Type B pancreatic cell (in vitro differentiated cells): ENCODE measurements around the gene ARFGAP1. TPM values are rescaled to one million over a fixed set of nuclear protein-coding genes. Genes with fewer than 3 reads are reported as not detected.

Experiments used
- DNase-seq: peaks from one replicate; pipeline ENCODE4 v3.0.0; 2021; ENCODE audit warnings: mixed read lengths; ENCODE audit not compliant: unreplicated experiment; ENCODE audit errors: extremely low spot score
- H3K27ac Mint-ChIP-seq: 2 replicates; pipeline ENCODE4 v1.8.0; 2021; ENCODE audit warnings: mild to moderate bottlenecking, mixed read lengths
- H3K27me3 Mint-ChIP-seq: 2 replicates; pipeline ENCODE4 v1.8.0; 2021; ENCODE audit warnings: mixed read lengths
- H3K36me3 Mint-ChIP-seq: 2 replicates; pipeline ENCODE4 v1.8.0; 2021; ENCODE audit warnings: mixed read lengths
- H3K4me1 Mint-ChIP-seq: one replicate; pipeline ENCODE4 v1.8.0; 2021; ENCODE audit warnings: mixed read lengths; ENCODE audit not compliant: unreplicated experiment
- H3K4me3 Mint-ChIP-seq: 2 replicates; pipeline ENCODE4 v1.8.0; 2021; ENCODE audit warnings: mild to moderate bottlenecking, mixed read lengths
- H3K9me3 Mint-ChIP-seq: 2 replicates; pipeline ENCODE4 v1.8.0; 2021; ENCODE audit warnings: mixed read lengths
- total RNA-seq: library from RNA; stranded (reverse); gene quantifications from 2 replicates; pipeline ENCODE4 v1.2.1, GENCODE V29; 2021; ENCODE audit warnings: low replicate concordance
- TF ChIP-seq, protein P1 (sequence below): fragments of 200-600 bp; sonication (generic); conservative IDR thresholded peaks from 2 replicates; pipeline ENCODE4 v1.5.0; 2021; ENCODE audit warnings: antibody characterized with exemption, mild to moderate bottlenecking

Gene ARFGAP1
- total RNA-seq, 1 donor from 2014 or later: 132 TPM

DNA sequence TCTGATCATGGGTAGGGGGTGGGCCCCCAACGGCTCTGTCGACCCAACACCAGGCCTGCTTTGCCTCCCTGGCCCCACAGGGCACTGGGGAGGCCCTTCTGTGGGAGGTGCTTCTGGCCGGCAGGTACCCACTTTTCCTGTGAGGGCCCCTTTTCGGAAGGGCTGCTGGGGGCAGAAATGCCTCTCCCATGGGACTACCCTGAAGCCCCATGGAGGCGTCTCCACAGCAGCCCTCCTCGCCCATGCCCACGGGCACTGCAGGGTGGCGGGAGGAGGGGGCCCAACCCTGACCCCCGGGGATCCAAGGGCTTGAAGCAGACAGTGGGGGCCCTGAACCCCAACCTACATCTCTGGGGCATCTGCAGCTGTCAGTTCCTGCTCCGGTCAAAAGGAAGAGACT, 34.6 kb upstream of the ARFGAP1 start:
- H3K27me3 Mint-ChIP-seq: no peaks in the 10 kb centered on the region
- TF ChIP-seq, protein P1, sequence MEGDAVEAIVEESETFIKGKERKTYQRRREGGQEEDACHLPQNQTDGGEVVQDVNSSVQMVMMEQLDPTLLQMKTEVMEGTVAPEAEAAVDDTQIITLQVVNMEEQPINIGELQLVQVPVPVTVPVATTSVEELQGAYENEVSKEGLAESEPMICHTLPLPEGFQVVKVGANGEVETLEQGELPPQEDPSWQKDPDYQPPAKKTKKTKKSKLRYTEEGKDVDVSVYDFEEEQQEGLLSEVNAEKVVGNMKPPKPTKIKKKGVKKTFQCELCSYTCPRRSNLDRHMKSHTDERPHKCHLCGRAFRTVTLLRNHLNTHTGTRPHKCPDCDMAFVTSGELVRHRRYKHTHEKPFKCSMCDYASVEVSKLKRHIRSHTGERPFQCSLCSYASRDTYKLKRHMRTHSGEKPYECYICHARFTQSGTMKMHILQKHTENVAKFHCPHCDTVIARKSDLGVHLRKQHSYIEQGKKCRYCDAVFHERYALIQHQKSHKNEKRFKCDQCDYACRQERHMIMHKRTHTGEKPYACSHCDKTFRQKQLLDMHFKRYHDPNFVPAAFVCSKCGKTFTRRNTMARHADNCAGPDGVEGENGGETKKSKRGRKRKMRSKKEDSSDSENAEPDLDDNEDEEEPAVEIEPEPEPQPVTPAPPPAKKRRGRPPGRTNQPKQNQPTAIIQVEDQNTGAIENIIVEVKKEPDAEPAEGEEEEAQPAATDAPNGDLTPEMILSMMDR: no peak
- no peak for DNase-seq
- no peaks in the 10 kb centered on the region for H3K36me3 Mint-ChIP-seq
- H3K9me3 Mint-ChIP-seq: no peaks in the 10 kb centered on the region
- no peak overlapping the region for H3K4me3 Mint-ChIP-seq
- H3K27ac Mint-ChIP-seq: no peak overlapping the region
- peaks cover 4% of the 10 kb centered on the region for H3K4me1 Mint-ChIP-seq

DNA sequence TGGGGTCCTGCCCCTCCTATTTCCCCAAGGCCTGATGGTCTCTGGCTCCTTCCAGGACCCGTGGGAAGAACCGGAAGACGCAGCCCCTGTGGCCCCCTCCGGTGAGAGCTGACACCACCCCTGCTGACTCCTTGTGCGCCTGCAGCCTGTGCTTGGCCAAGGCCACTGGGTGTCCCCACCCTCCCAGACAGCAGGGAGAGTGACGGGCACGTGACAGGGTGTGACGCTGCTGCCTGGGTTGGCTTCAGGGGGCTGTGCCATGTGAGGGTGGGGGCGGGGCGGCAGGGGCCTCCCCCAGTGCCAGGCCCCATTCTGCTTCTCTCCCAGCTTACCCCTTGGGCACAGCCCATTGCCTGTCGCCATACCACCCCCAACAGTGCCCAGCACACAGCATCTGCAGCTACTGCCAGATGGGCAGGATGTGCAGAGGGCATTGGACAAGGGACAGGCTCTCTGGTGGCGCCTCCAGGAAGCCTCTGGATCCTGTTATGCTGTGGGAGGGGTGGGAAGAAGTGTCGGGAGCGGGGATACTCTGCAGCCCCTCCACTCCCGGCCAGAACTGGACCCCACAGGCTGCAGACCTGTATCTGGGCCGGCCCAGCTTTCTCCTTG, 34.0 kb upstream of the ARFGAP1 start:
- Mint-ChIP-seq H3K27me3 (no peaks in the 10 kb centered on the region), H3K36me3 (no peaks in the 10 kb centered on the region), H3K4me1 (peaks cover 4% of the 10 kb centered on the region), H3K4me3 (no peak overlapping the region), H3K27ac (no peak overlapping the region), H3K9me3 (no peaks in the 10 kb centered on the region)
- TF ChIP-seq, protein P1: no peak
- no peak for DNase-seq

DNA sequence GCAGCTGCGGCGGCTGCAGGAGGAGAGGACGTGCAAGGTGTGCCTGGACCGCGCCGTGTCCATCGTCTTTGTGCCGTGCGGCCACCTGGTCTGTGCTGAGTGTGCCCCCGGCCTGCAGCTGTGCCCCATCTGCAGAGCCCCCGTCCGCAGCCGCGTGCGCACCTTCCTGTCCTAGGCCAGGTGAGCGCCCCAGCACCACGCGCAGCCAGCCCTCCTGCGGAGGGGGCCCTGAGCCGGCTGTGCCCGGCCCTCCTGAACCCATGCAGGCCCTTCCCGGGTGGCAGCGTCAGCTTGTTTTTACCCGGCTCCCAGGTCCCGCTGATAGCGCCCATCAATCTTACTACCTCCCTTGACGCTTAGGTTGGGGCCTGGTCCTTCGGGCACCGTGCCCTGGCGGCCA, 33.2 kb upstream of the ARFGAP1 start:
- Mint-ChIP-seq H3K9me3 (no peaks in the 10 kb centered on the region), H3K27me3 (no peaks in the 10 kb centered on the region), H3K27ac (no peak overlapping the region), H3K4me1 (peaks cover 4% of the 10 kb centered on the region), H3K4me3 (no peak overlapping the region), H3K36me3 (no peaks in the 10 kb centered on the region)
- no peak for DNase-seq
- TF ChIP-seq, protein P1: no peak

DNA sequence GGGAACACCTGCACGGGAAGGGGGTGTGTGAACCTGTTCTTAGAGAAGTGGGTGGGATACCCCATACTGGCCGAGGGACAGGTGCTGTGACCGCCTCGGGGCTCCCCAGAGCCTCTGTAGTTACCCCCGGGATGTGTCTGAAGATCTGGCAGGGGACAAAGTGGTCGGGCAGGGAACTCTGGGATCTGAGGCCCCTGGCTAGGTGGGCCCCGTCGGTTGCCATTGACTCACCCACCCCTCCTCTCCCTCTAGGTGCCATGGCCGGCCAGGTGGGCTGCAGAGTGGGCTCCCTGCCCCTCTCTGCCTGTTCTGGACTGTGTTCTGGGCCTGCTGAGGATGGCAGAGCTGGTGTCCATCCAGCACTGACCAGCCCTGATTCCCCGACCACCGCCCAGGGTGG, 32.6 kb upstream of the ARFGAP1 start:
- H3K36me3 Mint-ChIP-seq: no peaks in the 10 kb centered on the region

DNA sequence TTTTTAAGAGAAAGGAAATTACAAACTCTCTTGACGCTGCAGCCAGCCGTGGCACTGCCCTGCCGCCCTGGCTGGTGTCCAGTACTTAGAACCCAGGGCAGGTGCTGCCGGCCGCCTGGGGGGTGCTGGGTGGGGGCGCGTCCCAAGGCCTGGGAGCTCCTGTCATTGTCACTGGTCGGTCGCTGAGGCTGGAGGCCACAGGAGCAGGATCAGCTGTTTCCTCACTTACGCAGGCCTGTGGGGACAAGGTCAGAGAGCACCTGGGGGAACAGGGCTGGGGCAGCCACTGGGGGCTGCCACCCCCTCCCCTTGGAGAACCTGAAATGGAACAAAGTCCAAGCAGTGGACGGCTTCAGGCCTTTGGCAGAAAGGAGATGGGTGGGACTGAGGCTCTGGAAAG, 31.3 kb upstream of the ARFGAP1 start:
- Mint-ChIP-seq H3K36me3 (no peaks in the 10 kb centered on the region), H3K27ac (no peak overlapping the region), H3K4me3 (no peak overlapping the region), H3K4me1 (peaks cover 4% of the 10 kb centered on the region), H3K27me3 (no peaks in the 10 kb centered on the region), H3K9me3 (no peaks in the 10 kb centered on the region)
- DNase-seq: no peak
- TF ChIP-seq, protein P1: no peak

More for the DNA sequence above, 32.6 kb upstream of the ARFGAP1 start:
- peaks cover 4% of the 10 kb centered on the region for H3K4me1 Mint-ChIP-seq
- TF ChIP-seq, protein P1: no peak
- H3K4me3 Mint-ChIP-seq: no peak overlapping the region
- H3K27ac Mint-ChIP-seq: no peak overlapping the region
- DNase-seq: no peak
- no peaks in the 10 kb centered on the region for H3K27me3 Mint-ChIP-seq
- no peaks in the 10 kb centered on the region for H3K9me3 Mint-ChIP-seq

DNA sequence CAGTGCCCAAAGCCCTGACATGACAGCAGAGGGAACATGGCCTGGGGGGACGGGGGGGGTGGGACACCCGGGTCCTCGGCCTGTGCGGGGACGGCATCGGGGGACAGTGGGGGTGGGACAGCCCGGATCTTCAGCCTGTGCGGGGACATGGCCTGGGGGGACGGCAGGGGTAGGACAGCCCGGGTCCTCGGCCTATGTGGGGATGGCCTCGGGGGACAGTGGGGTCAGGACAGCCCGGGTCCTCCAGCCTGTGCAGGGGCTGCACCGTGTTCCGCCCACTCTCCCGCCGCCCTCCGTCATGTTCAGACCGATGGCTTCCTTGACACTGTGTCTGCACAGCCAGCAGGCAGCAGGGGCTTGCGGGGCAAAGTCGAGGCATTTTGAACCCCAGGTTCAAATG, 29.9 kb upstream of the ARFGAP1 start:
- TF ChIP-seq, protein P1: no peak
- Mint-ChIP-seq H3K27me3 (no peaks in the 10 kb centered on the region), H3K27ac (no peak overlapping the region), H3K4me3 (no peak overlapping the region), H3K4me1 (peaks cover 4% of the 10 kb centered on the region), H3K36me3 (no peaks in the 10 kb centered on the region), H3K9me3 (no peaks in the 10 kb centered on the region)
- DNase-seq: no peak
